ENCODE measurements around the gene TUFM.
"Not testable (repeated sequence)": the region's sequence is repeated elsewhere in the genome, so short reads cannot be mapped to it uniquely, and the experiment has no call there.

The TUFM gene

DNA sequence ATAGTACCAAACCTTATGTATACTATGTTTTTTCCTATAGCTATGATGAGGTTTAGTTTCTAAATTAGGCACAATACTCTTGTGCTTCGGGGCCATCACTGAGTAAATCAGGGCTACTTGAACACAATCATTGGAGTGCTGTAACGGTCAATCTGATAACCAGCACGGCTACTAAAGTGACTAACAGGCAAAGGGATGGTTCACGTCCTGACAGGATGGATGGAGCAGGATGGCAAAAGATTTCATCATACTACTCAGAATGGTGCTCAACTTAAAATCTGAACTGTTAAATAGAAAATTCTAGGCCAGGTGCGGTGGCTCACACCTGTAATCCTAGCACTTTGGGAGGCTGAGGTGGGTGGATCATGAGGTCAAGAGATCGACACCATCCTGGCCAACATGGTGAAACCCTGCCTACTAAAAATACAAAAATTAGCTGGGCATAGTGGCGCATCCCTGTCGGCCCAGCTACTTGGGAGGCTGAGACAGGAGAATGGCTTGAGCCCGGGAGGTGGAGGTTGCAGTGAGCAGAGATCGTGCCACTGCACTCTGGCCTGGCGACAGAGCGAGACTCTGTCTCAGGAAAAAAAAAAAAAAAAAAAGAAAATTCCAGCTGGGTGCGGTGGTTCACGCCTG lies 7.0 kb downstream of the TUFM start:
- DNase-seq (ENCODE audit: low read depth in 3 of 3, low spot score in 1 of 3): no peak

DNA sequence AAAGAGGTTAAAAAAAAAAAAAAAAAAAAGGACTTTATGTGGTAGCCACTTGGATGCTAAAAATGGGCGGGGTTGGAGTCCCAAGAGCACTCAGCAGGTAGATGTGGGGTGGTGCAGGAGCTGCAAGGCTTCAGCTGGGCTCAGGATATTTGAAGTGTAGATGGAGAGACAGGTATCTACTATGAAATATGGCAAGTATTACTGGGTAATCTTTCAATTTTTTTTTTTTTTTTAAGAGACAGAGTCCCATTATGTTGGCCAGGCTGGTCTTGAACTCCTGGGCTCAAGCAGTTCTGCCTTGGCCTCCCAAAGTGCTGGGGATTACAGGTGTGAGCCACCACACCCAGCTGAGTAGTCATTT lies 7.6 kb downstream of the TUFM start:
- no peak for DNase-seq (ENCODE audit: low read depth in 3 of 3, low spot score in 1 of 3)

DNA sequence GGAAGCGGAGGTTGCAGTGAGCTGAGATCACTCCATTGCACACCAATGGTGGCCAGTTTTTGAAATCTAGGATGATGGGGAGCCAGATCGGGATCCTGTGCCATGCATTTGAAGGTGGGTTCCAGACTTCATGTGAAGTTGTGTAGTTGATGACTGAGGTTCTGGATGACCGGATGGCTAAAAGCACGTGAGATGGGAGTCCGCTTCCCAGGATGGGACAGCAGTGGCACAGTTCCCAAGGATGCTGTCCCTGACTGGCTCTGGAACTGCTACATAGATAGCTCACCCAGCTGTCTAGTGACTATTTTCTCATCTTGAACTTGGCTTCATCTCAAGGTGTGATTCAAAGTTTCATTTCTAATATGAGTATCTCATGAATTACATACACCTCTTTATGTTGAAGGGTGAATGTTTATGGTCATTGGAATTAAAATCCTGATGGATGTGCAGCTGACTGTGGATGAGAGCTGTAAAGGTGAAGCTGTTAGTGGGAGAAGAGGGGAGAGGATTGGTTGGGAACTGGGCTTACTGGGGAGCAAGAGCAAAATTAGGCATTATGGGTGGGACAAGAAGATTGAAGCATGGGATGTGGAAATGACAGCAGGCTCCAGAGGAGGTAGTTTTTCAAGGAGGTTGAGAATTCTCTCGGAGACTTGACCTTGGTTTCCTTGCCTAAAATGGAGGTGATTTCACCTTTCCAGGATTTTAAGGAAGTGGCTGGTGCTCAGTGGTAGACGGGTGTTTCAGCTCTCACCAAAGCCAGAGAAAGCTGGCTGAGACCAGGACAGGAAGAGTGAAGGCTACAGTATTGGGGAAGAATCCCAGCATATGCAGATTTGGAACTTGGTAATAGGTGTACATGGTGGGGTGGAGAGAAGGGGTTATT lies 8.2 kb downstream of the TUFM start:
- DNase-seq (ENCODE audit: low read depth in 3 of 3, low spot score in 1 of 3): no peak

DNA sequence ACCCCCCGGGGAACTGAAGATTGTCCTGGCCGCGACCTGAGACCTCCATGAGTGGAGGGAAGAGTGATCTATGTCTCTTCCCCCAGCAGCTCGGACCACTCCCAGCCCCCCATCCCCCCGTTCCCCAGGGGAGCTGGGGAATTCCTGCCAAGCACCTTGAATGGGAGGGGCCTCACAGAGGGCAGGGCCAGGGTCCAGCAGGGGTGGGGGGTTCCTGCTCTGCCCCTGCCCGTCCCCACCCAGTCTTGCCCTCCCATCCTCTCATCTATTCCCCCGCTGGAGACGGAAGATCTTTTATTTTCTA lies 9.4 kb downstream of the TUFM start:
- no peak for DNase-seq (ENCODE audit: low read depth in 3 of 3, low spot score in 1 of 3)

- DNase-seq (ENCODE audit: low read depth in 3 of 3, low spot score in 1 of 3): no peak
Observed at GRCh38 chr16:28835864-28836760, 10.0 kb downstream of the TUFM start.

DNA sequence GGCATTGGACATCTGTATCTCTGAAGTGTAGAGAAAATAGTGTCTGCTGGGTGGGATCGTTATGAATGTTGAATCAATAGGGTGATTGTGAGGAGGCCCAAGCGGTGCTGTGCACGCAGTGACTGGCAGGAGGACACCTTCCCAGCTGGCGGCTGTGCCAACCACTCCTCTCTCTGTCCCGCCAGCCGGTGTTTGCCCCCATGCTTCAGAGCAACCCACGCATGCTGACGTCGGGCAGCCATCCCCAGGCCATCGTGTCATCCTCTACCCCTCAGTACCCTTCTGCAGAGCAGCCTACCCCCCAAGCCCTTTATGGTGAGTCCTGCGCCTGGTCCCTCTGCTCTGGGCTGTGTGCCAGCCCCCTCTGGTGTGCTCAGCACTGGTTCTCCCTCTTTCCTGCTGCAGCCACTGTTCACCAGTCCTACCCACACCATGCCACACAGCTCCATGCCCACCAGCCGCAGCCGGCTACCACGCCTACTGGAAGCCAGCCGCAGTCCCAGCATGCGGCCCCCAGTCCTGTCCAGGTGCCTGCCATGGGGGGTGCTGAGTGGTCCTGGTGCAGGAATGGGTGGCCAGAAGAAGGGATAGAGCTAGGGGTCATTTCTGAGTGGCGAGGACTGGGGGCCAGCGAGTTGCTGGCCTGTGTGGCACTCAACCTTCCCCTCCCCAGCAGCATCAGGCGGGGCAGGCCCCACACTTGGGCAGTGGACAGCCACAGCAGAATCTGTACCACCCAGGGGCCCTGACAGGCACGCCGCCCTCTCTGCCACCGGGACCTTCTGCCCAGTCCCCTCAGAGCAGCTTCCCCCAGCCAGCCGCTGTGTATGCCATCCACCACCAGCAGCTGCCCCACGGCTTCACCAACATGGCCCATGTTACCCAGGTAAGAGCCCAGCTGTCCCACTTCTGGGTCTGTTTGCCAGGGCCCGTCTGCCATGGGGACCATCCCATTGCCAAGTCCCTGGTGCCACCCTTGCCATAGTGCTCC lies 11.0 kb downstream of the TUFM start:
- DNase-seq (ENCODE audit: low read depth in 3 of 3, low spot score in 1 of 3): no peak

DNA sequence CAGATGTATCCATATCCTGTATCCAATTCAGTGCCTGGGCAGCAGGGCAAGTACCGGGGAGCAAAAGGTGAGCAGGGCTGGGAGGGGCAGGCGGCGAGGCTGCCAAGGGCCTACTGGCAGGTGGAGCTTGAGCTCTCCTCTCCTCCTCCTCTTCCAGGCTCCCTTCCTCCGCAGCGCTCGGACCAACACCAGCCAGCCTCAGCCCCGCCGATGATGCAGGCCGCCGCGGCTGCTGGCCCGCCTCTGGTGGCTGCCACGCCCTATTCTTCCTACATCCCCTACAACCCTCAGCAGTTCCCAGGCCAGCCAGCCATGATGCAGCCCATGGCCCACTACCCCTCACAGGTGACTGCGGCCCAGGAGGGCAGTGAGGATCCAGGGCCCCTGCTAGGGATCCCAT lies 11.8 kb downstream of the TUFM start:
- no peak for DNase-seq (ENCODE audit: low read depth in 3 of 3, low spot score in 1 of 3)

DNA sequence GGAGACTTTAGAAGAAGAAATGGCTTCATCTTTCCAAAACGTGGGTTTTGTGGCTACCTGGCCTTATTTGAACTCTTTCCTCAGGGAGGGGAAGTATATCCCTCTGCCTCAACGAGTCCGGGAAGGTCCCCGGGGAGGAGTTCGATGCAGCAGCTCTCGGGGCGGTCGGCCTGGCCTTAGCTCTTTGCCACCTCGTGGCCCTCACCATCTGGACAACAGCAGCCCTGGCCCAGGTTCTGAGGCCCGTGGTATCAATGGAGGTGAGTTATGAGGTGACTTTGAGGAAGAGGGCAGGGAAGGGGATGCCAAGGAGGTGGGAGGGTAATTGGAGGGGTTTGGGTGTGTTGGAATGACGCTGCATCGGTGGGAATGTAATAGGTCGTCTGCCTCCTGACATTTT lies 15.6 kb downstream of the TUFM start:
- no peak for DNase-seq (ENCODE audit: low read depth in 3 of 3, low spot score in 1 of 3)

DNA sequence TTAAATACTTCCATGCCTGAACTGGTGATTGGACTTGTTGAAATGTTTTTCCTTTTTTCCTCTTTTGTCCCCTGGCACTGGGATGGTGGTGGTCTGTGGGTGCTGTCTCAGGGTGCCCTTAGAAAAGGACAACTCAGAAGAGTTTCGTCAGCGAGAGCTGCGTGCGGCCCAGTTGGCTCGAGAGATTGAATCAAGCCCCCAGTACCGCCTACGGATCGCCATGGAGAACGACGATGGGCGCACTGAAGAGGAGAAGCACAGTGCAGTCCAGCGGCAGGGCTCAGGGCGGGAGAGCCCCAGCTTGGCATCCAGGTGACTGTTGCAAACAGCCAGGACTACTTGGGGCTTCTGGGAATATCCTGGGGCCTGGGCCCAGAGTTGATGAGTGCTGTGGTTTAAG lies 16.4 kb downstream of the TUFM start:
- no peak for DNase-seq (ENCODE audit: low read depth in 3 of 3, low spot score in 1 of 3)

- DNase-seq (ENCODE audit: low read depth in 3 of 3, low spot score in 1 of 3): no peak
Observed at GRCh38 chr16:28826141-28826540, 20.0 kb downstream of the TUFM start.

DNA sequence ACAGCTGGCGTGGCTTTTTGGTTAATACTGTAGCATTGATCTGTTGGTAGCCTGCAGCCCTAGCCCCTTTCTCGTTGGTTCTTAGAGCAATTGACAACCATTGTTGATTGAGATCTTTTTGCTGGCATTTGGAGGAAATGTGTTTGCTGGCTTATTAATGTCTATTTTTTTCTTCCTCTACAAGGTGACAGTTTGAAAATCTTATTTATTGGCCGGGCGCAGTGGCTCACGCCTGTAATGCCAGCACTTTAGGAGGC lies 21.5 kb downstream of the TUFM start:
- DNase-seq (ENCODE audit: low read depth in 3 of 3, low spot score in 1 of 3): no peak

DNA sequence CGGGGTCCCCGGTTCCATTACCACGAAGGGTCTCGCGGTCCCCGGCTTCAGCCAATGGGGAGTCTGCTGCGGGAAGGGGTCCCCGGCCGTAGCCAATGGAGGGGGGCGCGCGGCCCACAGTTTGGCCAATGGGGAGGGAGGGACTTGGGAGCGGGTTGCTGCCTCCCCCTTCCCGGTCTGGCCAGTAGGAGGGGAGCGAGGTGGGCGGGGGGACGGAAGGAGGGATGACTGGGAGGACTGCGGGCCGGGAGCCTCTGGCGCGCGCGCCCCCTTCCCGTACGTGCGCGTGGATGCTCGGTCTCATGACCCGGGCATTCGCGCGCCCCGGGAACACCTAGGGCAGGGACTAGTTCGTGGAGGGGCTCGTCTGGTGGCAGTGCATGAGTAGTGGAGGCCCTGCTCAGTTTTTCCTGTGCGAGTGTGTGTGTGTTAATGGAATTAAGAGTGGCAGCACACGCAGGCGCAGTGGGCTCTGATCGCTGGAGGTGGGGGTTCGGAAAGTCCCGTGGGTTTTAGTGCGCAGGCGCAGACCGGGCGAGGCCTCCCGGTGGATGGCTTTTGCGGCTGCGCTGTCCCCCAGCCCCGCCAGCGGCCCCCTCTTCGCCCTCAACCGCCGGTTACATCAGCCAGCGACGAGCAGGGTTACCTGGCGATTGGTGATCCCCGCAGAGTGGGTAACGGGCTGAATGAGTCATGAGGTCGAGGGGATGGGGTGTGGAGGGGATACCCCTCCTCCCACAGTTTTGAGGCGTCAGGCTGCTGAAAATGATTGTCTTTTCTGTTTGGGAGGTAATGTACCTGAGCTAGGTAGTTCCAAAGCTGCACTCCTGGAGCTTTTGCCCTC lies 22.1 kb downstream of the TUFM start:
- peak; percentile 94 to 97 (median 95) for DNase-seq (ENCODE audit: low read depth in 3 of 3, low spot score in 1 of 3)

- no peak for DNase-seq (ENCODE audit: low read depth in 3 of 3, low spot score in 1 of 3)
Observed at GRCh38 chr16:28823291-28823872, 22.8 kb downstream of the TUFM start.

- DNase-seq (ENCODE audit: low read depth in 3 of 3, low spot score in 1 of 3): peak; percentile 85 to 94 (median 91)
Observed at GRCh38 chr16:28822520-28823290, 23.4 kb downstream of the TUFM start, which contains the start of gene ATXN2L. TSS of gene ATXN2L (plus strand) at chr16:28822999. CDS start at chr16:28823260, 261 bp downstream.

- DNase-seq (ENCODE audit: low read depth in 3 of 3, low spot score in 1 of 3): no peak
Observed at GRCh38 chr16:28821874-28822519, 24.2 kb downstream of the TUFM start.

- not testable (repeated sequence) for DNase-seq (ENCODE audit: low read depth in 3 of 3, low spot score in 1 of 3)
Observed at GRCh38 chr16:28820546-28820945, 25.6 kb downstream of the TUFM start.

DNA sequence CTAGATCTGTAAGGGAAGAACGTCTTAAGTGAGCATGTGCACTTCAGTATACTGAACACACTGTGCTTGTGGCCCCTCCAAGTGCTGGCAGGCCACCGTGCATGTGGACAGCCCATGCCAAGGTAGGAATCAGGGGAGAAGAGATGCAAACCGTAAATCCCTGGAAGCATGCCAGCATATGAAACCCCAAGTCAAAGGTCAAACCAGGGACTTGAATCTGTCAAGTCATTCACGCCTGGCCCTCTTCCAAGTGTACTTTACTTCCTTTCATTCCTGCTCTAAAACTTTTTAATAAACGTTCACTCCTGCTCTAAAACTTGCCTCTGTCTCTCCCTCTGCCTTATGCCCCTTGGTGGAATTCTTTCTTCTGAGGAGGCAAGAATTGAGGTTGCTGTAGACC lies 26.1 kb downstream of the TUFM start:
- DNase-seq (ENCODE audit: low read depth in 3 of 3, low spot score in 1 of 3): no peak

GRCh38 chr16:28807445-28808120 lies 38.6 kb downstream of the TUFM start:
- not testable (repeated sequence) for DNase-seq (ENCODE audit: low read depth in 3 of 3, low spot score in 1 of 3)

All from stimulated activated CD4-positive, alpha-beta T cell treated with anti-CD3 and anti-CD28 coated beads, TNF-alpha, amount 100 ng/mL, for 1 hour (primary cell).